Liver (tissue), 9 donors: ENCODE results near the gene SLIT1. TPM values are rescaled to one million over a fixed set of nuclear protein-coding genes. Genes with fewer than 3 reads are reported as not detected.

Experiments
- DNase-seq: peaks from one replicate; pipeline ENCODE4 v3.0.0-alpha.2; 2017; ENCODE audit warnings: low spot score
- H3K27ac ChIP-seq, 2 donors: one replicate each; pipeline ENCODE4 v1.7.0; 2013; ENCODE audit warnings: inconsistent platforms in 2 of 2, low read length in 2 of 2, control low read depth in 1 of 2, low read depth in 1 of 2, mild to moderate bottlenecking in 1 of 2
- H3K27me3 ChIP-seq, 4 donors: one replicate each; pipeline versions ENCODE4 v1.6.1 to v1.7.0; 2013; ENCODE audit warnings: low read length in 3 of 4, inconsistent platforms in 1 of 4, mild to moderate bottlenecking in 1 of 4, moderate library complexity in 1 of 4; ENCODE audit not compliant: control insufficient read depth in 4 of 4, insufficient read depth in 4 of 4
- H3K36me3 ChIP-seq, 4 donors: one replicate each; pipeline versions ENCODE4 v1.6.1 to v1.7.0; 2013; ENCODE audit warnings: low read length in 3 of 4, mild to moderate bottlenecking in 3 of 4, low read depth in 1 of 4, moderate library complexity in 1 of 4; ENCODE audit not compliant: control insufficient read depth in 4 of 4, insufficient read depth in 3 of 4
- H3K4me1 ChIP-seq, 4 donors: one replicate each; pipeline versions ENCODE4 v1.6.1 to v1.7.0; 2013; ENCODE audit warnings: low read length in 3 of 4, mild to moderate bottlenecking in 3 of 4, moderate library complexity in 1 of 4; ENCODE audit not compliant: control insufficient read depth in 4 of 4, insufficient read depth in 4 of 4
- H3K4me3 ChIP-seq, 3 donors: one replicate each; pipeline versions ENCODE4 v1.6.1 to v1.7.0; 2013; ENCODE audit warnings: low read length in 3 of 3, control low read depth in 1 of 3, low read depth in 1 of 3, mild to moderate bottlenecking in 1 of 3
- H3K9ac ChIP-seq, 2 donors: one replicate each; pipeline ENCODE4 v1.7.0; 2013; ENCODE audit warnings: low read length in 2 of 2, mild to moderate bottlenecking in 2 of 2, moderate library complexity in 2 of 2, control low read depth in 1 of 2, low read depth in 1 of 2
- H3K9me3 ChIP-seq, 4 donors: one replicate each; pipeline versions ENCODE4 v1.6.1 to v1.7.0; 2013; ENCODE audit warnings: low read length in 3 of 4; ENCODE audit not compliant: control insufficient read depth in 4 of 4
- ATF3 ChIP-seq: IDR thresholded peaks from 2 replicates; pipeline ENCODE4 v1.6.1; 2016; ENCODE audit warnings: antibody characterized with exemption
- CTCF ChIP-seq: fragments of 150-350 bp; IDR thresholded peaks from 2 replicates; pipeline ENCODE4 v1.5.1; 2017; ENCODE audit warnings: improper control_type of control experiment, low read depth, low read length; ENCODE audit not compliant: missing input control
- EGR1 ChIP-seq, 2 donors: IDR thresholded peaks; 2 replicates each; pipeline ENCODE4 v1.6.1; 2016 to 2018; ENCODE audit warnings: antibody characterized with exemption in 2 of 2, low read depth in 2 of 2
- FOXA1 ChIP-seq: IDR thresholded peaks from 2 replicates; pipeline ENCODE4 v1.6.1; 2016; ENCODE audit warnings: antibody characterized with exemption
- FOXA2 ChIP-seq: IDR thresholded peaks from 2 replicates; pipeline ENCODE4 v1.6.1; 2016; ENCODE audit warnings: antibody characterized with exemption
- GABPA ChIP-seq, 2 donors: IDR thresholded peaks in 1 of 2; conservative IDR thresholded peaks in 1 of 2; 2 replicates each; pipeline ENCODE4 v1.6.1; 2016; ENCODE audit warnings: antibody characterized with exemption in 2 of 2, mild to moderate bottlenecking in 1 of 2, moderate library complexity in 1 of 2
- HNF4A ChIP-seq, 2 donors: conservative IDR thresholded peaks; 2 replicates each; pipeline ENCODE4 v1.6.1; 2016; ENCODE audit warnings: antibody characterized with exemption in 2 of 2, mild to moderate bottlenecking in 2 of 2
- HNF4G ChIP-seq: IDR thresholded peaks from 2 replicates; pipeline ENCODE4 v1.6.1; 2016; ENCODE audit warnings: antibody characterized with exemption
- JUND ChIP-seq, 2 donors: IDR thresholded peaks; 2 replicates each; pipeline ENCODE4 v1.6.1; 2016; ENCODE audit warnings: antibody characterized with exemption in 2 of 2
- MAX ChIP-seq: IDR thresholded peaks from 2 replicates; pipeline ENCODE4 v1.6.1; 2016; ENCODE audit warnings: antibody characterized with exemption
- NR2F2 ChIP-seq: IDR thresholded peaks from 2 replicates; pipeline ENCODE4 v1.6.1; 2016; ENCODE audit warnings: antibody characterized with exemption
- RAD21 ChIP-seq, 2 donors: IDR thresholded peaks; 2 replicates each; pipeline ENCODE4 v1.6.1; 2016; ENCODE audit warnings: antibody characterized with exemption in 2 of 2, mild to moderate bottlenecking in 2 of 2
- REST ChIP-seq: IDR thresholded peaks from 2 replicates; pipeline ENCODE4 v1.6.1; 2016; ENCODE audit warnings: antibody characterized with exemption, mild to moderate bottlenecking
- RXRA ChIP-seq, 2 donors: IDR thresholded peaks; 2 replicates each; pipeline ENCODE4 v1.6.1; 2017 to 2018; ENCODE audit warnings: antibody characterized with exemption in 2 of 2, mild to moderate bottlenecking in 1 of 2
- SP1 ChIP-seq: IDR thresholded peaks from 2 replicates; pipeline ENCODE4 v1.6.1; 2018; ENCODE audit warnings: antibody characterized with exemption, mild to moderate bottlenecking
- TAF1 ChIP-seq: conservative IDR thresholded peaks from 2 replicates; pipeline ENCODE4 v1.6.1; 2016; ENCODE audit warnings: antibody characterized with exemption, mild to moderate bottlenecking
- YY1 ChIP-seq: IDR thresholded peaks from 2 replicates; pipeline ENCODE4 v1.6.1; 2016; ENCODE audit warnings: antibody characterized with exemption, mild to moderate bottlenecking
- ZBTB33 ChIP-seq: IDR thresholded peaks from 2 replicates; pipeline ENCODE4 v1.6.1; 2016; ENCODE audit warnings: antibody characterized with exemption
- WGBS: extraction: QIAGEN DNeasy Blood & Tissue Kit; methylation state at CpG from one replicate; pipeline ENCODE4 v1.1.7; 2013; 5-methylcytosine and 5-hydroxymethylcytosine counted together
- polyA plus RNA-seq, 2 donors: library from polyadenylated mRNA; stranded (reverse) in 1 of 2; unstranded in 1 of 2; fragments of 200-250 nt in 1 of 2; fragments of >200 nt in 1 of 2; fragmentation: Nextera tagmentation in 1 of 2; extraction: Ambion mirVana in 1 of 2; gene quantifications; one replicate each; pipeline versions ENCODE4 v1.2.1 to v1.2.3, GENCODE V29; 2013 to 2015
- total RNA-seq, 2 donors: library from RNA; depleted of rRNA; stranded (reverse); fragments of >200 nt; gene quantifications; one replicate each; pipeline ENCODE4 v1.2.3, GENCODE V29; 2014
- donor health status: healthy.
- donor health status: healthy.
- donor health status: healthy.
- donor health status: healthy.
- donor health status: healthy.

The SLIT1 gene
- total and polyA plus RNA-seq, 4 donors: under 0.01 to 0.14 (median 0.06) TPM

- DNase-seq: no peak
- no peak overlapping the region for H3K9ac ChIP-seq
- 94% methylated on average over 2 of the region's 2 CpGs for WGBS
- TF ChIP-seq TAF1 (no peak), SP1 (no peak), RAD21 (IDR thresholded peaks at IDR 0.05) (no peak), JUND (IDR thresholded peaks at IDR 0.05) (no peak), NR2F2 (no peak), FOXA2 (no peak), MAX (no peak), FOXA1 (no peak), GABPA (IDR thresholded peaks at IDR 0.05 in 1 of 2, conservative IDR thresholded peaks at IDR 0.05 in 1 of 2) (no peak), RXRA (IDR thresholded peaks at IDR 0.05) (no peak), EGR1 (IDR thresholded peaks at IDR 0.05; ENCODE audit: low read depth in 2 of 2) (no peak), CTCF (no peak), HNF4G (no peak), ZBTB33 (no peak), YY1 (no peak), HNF4A (conservative IDR thresholded peaks at IDR 0.05) (no peak), REST (no peak), ATF3 (no peak)
- no peak overlapping the region for H3K4me3 ChIP-seq
- no peaks in the 10 kb centered on the region for H3K9me3 ChIP-seq
- H3K27ac ChIP-seq: no peak overlapping the region
- no peaks in the 10 kb centered on the region for H3K36me3 ChIP-seq
- H3K4me1 ChIP-seq: no peaks in the 10 kb centered on the region
- H3K27me3 ChIP-seq: no peaks in the 10 kb centered on the region
Observed at GRCh38 chr10:97061423-97061822, 124.3 kb downstream of the SLIT1 start.
